GM23248 (cell line): ENCODE measurements around the gene NQO2.

Experiments used
- EZH2 ChIP-seq: fragments of 200-600 bp; sonication (generic); IDR thresholded peaks from 2 replicates; pipeline ENCODE4 v1.6.1; 2018; ENCODE audit warnings: antibody characterized with exemption, mild to moderate bottlenecking; ENCODE audit not compliant: insufficient read depth, poor library complexity, severe bottlenecking
- EZH2phosphoT487 ChIP-seq: fragments of 200-600 bp; sonication (generic); IDR thresholded peaks from 2 replicates; pipeline ENCODE4 v1.6.1; 2018; ENCODE audit warnings: antibody characterized with exemption, moderate library complexity, mild to moderate bottlenecking, low read depth; ENCODE audit not compliant: insufficient read depth

DNA sequence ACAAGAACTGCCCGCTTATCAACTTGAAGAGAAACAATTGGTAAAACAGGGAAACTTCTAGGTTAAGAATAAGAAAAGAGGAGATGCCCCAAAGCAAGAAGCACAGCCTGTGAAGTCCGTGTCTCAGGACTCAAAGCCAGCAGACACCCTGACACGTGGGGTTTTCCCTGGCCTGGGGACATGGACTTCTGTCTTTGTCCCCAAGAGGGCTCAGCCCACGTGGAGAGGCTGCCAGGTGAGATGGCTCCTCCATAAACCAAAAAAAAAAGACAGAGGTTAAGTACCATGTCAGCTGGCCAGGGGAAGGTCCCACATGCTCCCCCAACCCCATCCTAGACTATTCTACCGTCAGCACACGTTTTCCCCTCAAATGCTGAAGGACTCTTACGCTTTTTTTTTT is 38.2 kb upstream of the NQO2 start:
- TF ChIP-seq EZH2: no peak
- no peak for TF ChIP-seq EZH2phosphoT487
